ENCODE data around the gene CADM4. TPM values are rescaled to one million over a fixed set of nuclear protein-coding genes. Genes with fewer than 3 reads are reported as not detected.
A peak's percentile ranks its signal among the peaks of the same experiment; 100 is the strongest.

CADM4 gene
- total RNA-seq, 1 donor from 2014 or later = 0.39 TPM

GRCh38 chr19:43623889-43624670 is 15.6 kb downstream of the CADM4 start:
- no peaks in the 10 kb centered on the region for H3K36me3 Mint-ChIP-seq (ENCODE audit: low read depth)
- no peak overlapping the region for H3K4me3 Mint-ChIP-seq (ENCODE audit: low read depth)
- no peak for DNase-seq (ENCODE audit: low spot score)

GRCh38 chr19:43622956-43623355 is 16.7 kb downstream of the CADM4 start:
- Mint-ChIP-seq H3K27me3 (ENCODE audit: low read depth) (peaks cover 5% of the 10 kb centered on the region), H3K4me1 (ENCODE audit: low read depth) (peaks cover 28% of the 10 kb centered on the region), H3K4me3 (ENCODE audit: low read depth) (no peak overlapping the region), H3K9me3 (no peaks in the 10 kb centered on the region), H3K36me3 (ENCODE audit: low read depth) (no peaks in the 10 kb centered on the region), H3K27ac (no peak overlapping the region)
- intact Hi-C loops (cut with micrococcal nuclease) = no loop called here
- DNase-seq (ENCODE audit: low spot score) = no peak

More at GRCh38 chr19:43623889-43624670, 15.6 kb downstream of the CADM4 start:
- no peaks in the 10 kb centered on the region for H3K9me3 Mint-ChIP-seq
- peaks cover 5% of the 10 kb centered on the region for H3K27me3 Mint-ChIP-seq (ENCODE audit: low read depth)
- intact Hi-C loops (cut with micrococcal nuclease) = no loop called here
- H3K27ac Mint-ChIP-seq = no peak overlapping the region
- H3K4me1 Mint-ChIP-seq (ENCODE audit: low read depth) = peaks cover 23% of the 10 kb centered on the region

GRCh38 chr19:43622070-43622469 is 17.6 kb downstream of the CADM4 start:
- intact Hi-C loops (cut with micrococcal nuclease) = no loop called here
- Mint-ChIP-seq H3K4me1 (ENCODE audit: low read depth) (peaks cover 28% of the 10 kb centered on the region), H3K9me3 (no peaks in the 10 kb centered on the region), H3K36me3 (ENCODE audit: low read depth) (no peaks in the 10 kb centered on the region), H3K27me3 (ENCODE audit: low read depth) (peaks cover 5% of the 10 kb centered on the region), H3K27ac (no peak overlapping the region), H3K4me3 (ENCODE audit: low read depth) (no peak overlapping the region)
- no peak for DNase-seq (ENCODE audit: low spot score)

- Mint-ChIP-seq H3K9me3 (no peaks in the 10 kb centered on the region), H3K36me3 (ENCODE audit: low read depth) (no peaks in the 10 kb centered on the region), H3K27ac (peak overlapping the region; percentile 96), H3K27me3 (ENCODE audit: low read depth) (no peaks in the 10 kb centered on the region), H3K4me1 (ENCODE audit: low read depth) (peaks cover 25% of the 10 kb centered on the region), H3K4me3 (ENCODE audit: low read depth) (peak overlapping the region; percentile 90)
- DNase-seq (ENCODE audit: low spot score) = peak; percentile 78
- intact Hi-C loops (cut with micrococcal nuclease) = no loop called here
Measured at GRCh38 chr19:43620061-43621001, 19.3 kb downstream of the CADM4 start.

- peak; percentile 86 for DNase-seq (ENCODE audit: low spot score)
- intact Hi-C loops (cut with micrococcal nuclease) = loop anchor here (1.0 to 5.0 kb wide), 3 partner anchors 23 to 883 kb away; partner anchors contain the start of genes IRGQ, PINLYP, XRCC1 and ZNF180
- H3K27ac Mint-ChIP-seq = peak within 1 kb of the TSS; percentile 96
- no peaks in the 10 kb centered on the region for H3K36me3 Mint-ChIP-seq (ENCODE audit: low read depth)
- H3K27me3 Mint-ChIP-seq (ENCODE audit: low read depth) = no peaks in the 10 kb centered on the region
- no peaks in the 10 kb centered on the region for H3K9me3 Mint-ChIP-seq
- peak within 1 kb of the TSS; percentile 90 for H3K4me3 Mint-ChIP-seq (ENCODE audit: low read depth)
- peaks cover 18% of the 10 kb centered on the region for H3K4me1 Mint-ChIP-seq (ENCODE audit: low read depth)
Measured at GRCh38 chr19:43619262-43620060, 20.2 kb downstream of the CADM4 start, which contains the start of gene ZNF428. Gene ZNF428 (minus strand): TSS chr19:43619629. CDS start chr19:43614304, 5,325 bp downstream.

GRCh38 chr19:43618921-43619261 is 20.8 kb downstream of the CADM4 start:
- no peaks in the 10 kb centered on the region for H3K27me3 Mint-ChIP-seq (ENCODE audit: low read depth)

GRCh38 chr19:43616954-43617353 is 22.7 kb downstream of the CADM4 start:
- Mint-ChIP-seq H3K9me3 (no peaks in the 10 kb centered on the region), H3K27me3 (ENCODE audit: low read depth) (no peaks in the 10 kb centered on the region), H3K4me3 (ENCODE audit: low read depth) (no peak overlapping the region), H3K36me3 (ENCODE audit: low read depth) (no peaks in the 10 kb centered on the region), H3K4me1 (ENCODE audit: low read depth) (peaks cover 18% of the 10 kb centered on the region), H3K27ac (no peak overlapping the region)
- intact Hi-C loops (cut with micrococcal nuclease) = loop anchor here (5.0 kb wide), 1 partner anchor 885 kb away; the partner anchor contains the start of gene ZNF180
- no peak for DNase-seq (ENCODE audit: low spot score)

More at GRCh38 chr19:43618921-43619261, 20.8 kb downstream of the CADM4 start:
- DNase-seq (ENCODE audit: low spot score) = no peak
- Mint-ChIP-seq H3K4me3 (ENCODE audit: low read depth) (peak overlapping the region; percentile 90), H3K9me3 (no peaks in the 10 kb centered on the region), H3K27ac (peak overlapping the region; percentile 96), H3K36me3 (ENCODE audit: low read depth) (no peaks in the 10 kb centered on the region), H3K4me1 (ENCODE audit: low read depth) (peaks cover 18% of the 10 kb centered on the region)
- intact Hi-C loops (cut with micrococcal nuclease) = loop anchor here (1.0 to 5.0 kb wide), 3 partner anchors 23 to 883 kb away; partner anchors contain the start of genes IRGQ, PINLYP, XRCC1 and ZNF180

GRCh38 chr19:43616306-43616705 is 23.3 kb downstream of the CADM4 start:
- Mint-ChIP-seq H3K9me3 (no peaks in the 10 kb centered on the region), H3K4me1 (ENCODE audit: low read depth) (peaks cover 16% of the 10 kb centered on the region), H3K36me3 (ENCODE audit: low read depth) (no peaks in the 10 kb centered on the region), H3K27me3 (ENCODE audit: low read depth) (no peaks in the 10 kb centered on the region), H3K4me3 (ENCODE audit: low read depth) (no peak overlapping the region), H3K27ac (no peak overlapping the region)
- intact Hi-C loops (cut with micrococcal nuclease) = loop anchor here (5.0 kb wide), 1 partner anchor 886 kb away; the partner anchor contains the start of gene ZNF180
- no peak for DNase-seq (ENCODE audit: low spot score)

- no peak overlapping the region for H3K4me3 Mint-ChIP-seq (ENCODE audit: low read depth)
- no peak overlapping the region for H3K27ac Mint-ChIP-seq
Measured at GRCh38 chr19:43612374-43612773, 27.3 kb downstream of the CADM4 start.

GRCh38 chr19:43611788-43612187 is 27.9 kb downstream of the CADM4 start, which contains the start of gene SRRM5:
Gene SRRM5 (plus strand): TSS chr19:43612088. CDS start chr19:43612122, 34 bp downstream.
- Mint-ChIP-seq H3K9me3 (no peaks in the 10 kb centered on the region), H3K36me3 (ENCODE audit: low read depth) (no peaks in the 10 kb centered on the region), H3K4me3 (ENCODE audit: low read depth) (no peak within 1 kb of the TSS), H3K4me1 (ENCODE audit: low read depth) (peaks cover 1% of the 10 kb centered on the region), H3K27me3 (ENCODE audit: low read depth) (no peaks in the 10 kb centered on the region), H3K27ac (no peak within 1 kb of the TSS)
- intact Hi-C loops (cut with micrococcal nuclease) = no loop called here
- no peak for DNase-seq (ENCODE audit: low spot score)

More at GRCh38 chr19:43612374-43612773, 27.3 kb downstream of the CADM4 start:
- Mint-ChIP-seq H3K4me1 (ENCODE audit: low read depth) (peaks cover 1% of the 10 kb centered on the region), H3K27me3 (ENCODE audit: low read depth) (no peaks in the 10 kb centered on the region), H3K36me3 (ENCODE audit: low read depth) (no peaks in the 10 kb centered on the region), H3K9me3 (no peaks in the 10 kb centered on the region)
- DNase-seq (ENCODE audit: low spot score) = no peak
- intact Hi-C loops (cut with micrococcal nuclease) = no loop called here

- Mint-ChIP-seq H3K27ac (no peak overlapping the region), H3K4me3 (ENCODE audit: low read depth) (no peak overlapping the region), H3K4me1 (ENCODE audit: low read depth) (peaks cover 1% of the 10 kb centered on the region), H3K27me3 (ENCODE audit: low read depth) (no peaks in the 10 kb centered on the region), H3K36me3 (ENCODE audit: low read depth) (no peaks in the 10 kb centered on the region), H3K9me3 (no peaks in the 10 kb centered on the region)
- DNase-seq (ENCODE audit: low spot score) = no peak
- intact Hi-C loops (cut with micrococcal nuclease) = no loop called here
Measured at GRCh38 chr19:43610493-43610892, 29.2 kb downstream of the CADM4 start.

GRCh38 chr19:43609872-43610271 is 29.8 kb downstream of the CADM4 start:
- intact Hi-C loops (cut with micrococcal nuclease) = no loop called here
- no peak overlapping the region for H3K27ac Mint-ChIP-seq
- no peak for DNase-seq (ENCODE audit: low spot score)
- H3K4me3 Mint-ChIP-seq (ENCODE audit: low read depth) = no peak overlapping the region
- H3K36me3 Mint-ChIP-seq (ENCODE audit: low read depth) = no peaks in the 10 kb centered on the region
- H3K9me3 Mint-ChIP-seq = no peaks in the 10 kb centered on the region
- peaks cover 1% of the 10 kb centered on the region for H3K4me1 Mint-ChIP-seq (ENCODE audit: low read depth)
- no peaks in the 10 kb centered on the region for H3K27me3 Mint-ChIP-seq (ENCODE audit: low read depth)
